ENCODE measurements around the gene HSPA6. TPM values are rescaled to one million over a fixed set of nuclear protein-coding genes. Genes with fewer than 3 reads are reported as not detected.

HSPA6 gene
- 1.4 to 7.1 TPM (median 1.8 TPM) in 5 replicates for total RNA-seq (2022; extraction: Qiagen RNA extraction)

GRCh38 chr1:161523817-161524741, at the start of gene HSPA6:
Gene HSPA6, plus strand, starts transcription at chr1:161524540. Its CDS starts 119 bp downstream, at chr1:161524659.

GRCh38 chr1:161549652-161550051, 25.3 kb downstream of the HSPA6 start, which contains the start of gene FCGR3A:
Gene FCGR3A, minus strand, starts transcription at chr1:161549818. Its CDS starts 82 bp downstream, at chr1:161549736.

Other genes starting within 250 kb of the HSPA6 start
- 0.13 to 0.27 TPM (median 0.21 TPM) in 4 of 5 replicates, not detected in the other for gene MPZ, start 214.6 kb upstream of the HSPA6 start, total RNA-seq (2022; extraction: Qiagen RNA extraction)
- gene SDHC, start 210.2 kb upstream of the HSPA6 start, total RNA-seq (2022; extraction: Qiagen RNA extraction): 244 to 267 TPM (median 250 TPM) in 5 replicates
- gene CFAP126, start 156.7 kb upstream of the HSPA6 start, total RNA-seq (2022; extraction: Qiagen RNA extraction): 0.14 to 0.25 TPM (median 0.22 TPM) in 3 of 5 replicates, not detected in the others
- gene FCGR2A, start 19.1 kb upstream of the HSPA6 start, total RNA-seq (2022; extraction: Qiagen RNA extraction): not detected in 5 replicates
- not detected in 5 replicates for gene FCGR3A, start 25.3 kb downstream of the HSPA6 start, total RNA-seq (2022; extraction: Qiagen RNA extraction)
- gene FCGR3B, start 106.6 kb downstream of the HSPA6 start, total RNA-seq (2022; extraction: Qiagen RNA extraction): not detected in 5 replicates
- gene FCGR2B, start 138.6 kb downstream of the HSPA6 start, total RNA-seq (2022; extraction: Qiagen RNA extraction): not detected in 5 replicates
- 0.05 to 0.08 TPM in 2 of 5 replicates, not detected in the others for gene FCRLA, start 182.7 kb downstream of the HSPA6 start, total RNA-seq (2022; extraction: Qiagen RNA extraction)
- gene FCRLB, start 197.0 kb downstream of the HSPA6 start, total RNA-seq (2022; extraction: Qiagen RNA extraction): 1.5 to 1.8 TPM (median 1.7 TPM) in 5 replicates
- 43.5 to 55.0 TPM (median 46.2 TPM) in 5 replicates for gene DUSP12, start 225.2 kb downstream of the HSPA6 start, total RNA-seq (2022; extraction: Qiagen RNA extraction)
- 13.5 to 16.6 TPM (median 14.5 TPM) in 5 replicates for gene ATF6, start 241.8 kb downstream of the HSPA6 start, total RNA-seq (2022; extraction: Qiagen RNA extraction)